Testis (tissue), 2 donors: Measurements from ENCODE around the gene GALNT9.

Experiments used
- CTCF ChIP-seq, 3 experiments: fragments of 450-650 bp in 2 of 3; fragments of 200-600 bp in 1 of 3; sonication (generic) in 1 of 3; IDR thresholded peaks; one replicate each; pipeline ENCODE4 v1.5.1; 2016 to 2019; ENCODE audit warnings: antibody characterized with exemption in 3 of 3, mild to moderate bottlenecking in 2 of 3, moderate library complexity in 1 of 3
- POLR2A ChIP-seq: fragments of 450-650 bp; IDR thresholded peaks from one replicate; pipeline ENCODE4 v1.6.1; 2017; ENCODE audit warnings: antibody characterized with exemption, mild to moderate bottlenecking, moderate library complexity

GRCh38 chr12:132205271-132206045 lies 123.9 kb downstream of the GALNT9 start:
- TF ChIP-seq POLR2A (no peak), CTCF (IDR thresholded peaks at IDR 0.05) (no peak)
